Karpas-422 (cell line): Measurements from ENCODE around the gene ZBTB24. TPM values are rescaled to one million over a fixed set of nuclear protein-coding genes. Genes with fewer than 3 reads are reported as not detected.

Experiments
- DNase-seq: peaks from one replicate; pipeline ENCODE4 v3.0.0-alpha.2; 2015
- H2AFZ ChIP-seq: fragments of 200-600 bp; sonication (generic); 2 replicates; pipeline ENCODE4 v1.6.1; 2014; ENCODE audit warnings: antibody characterized with exemption, low read length, mixed read lengths
- H3K27ac ChIP-seq: fragments of 200-600 bp; sonication (generic); 2 replicates; pipeline ENCODE4 v1.5.1; 2014; ENCODE audit warnings: mild to moderate bottlenecking, low read length, moderate library complexity
- H3K27me3 ChIP-seq: fragments of 200-600 bp; sonication (generic); 2 replicates; pipeline ENCODE4 v1.6.1; 2014; ENCODE audit warnings: low read length, mixed read lengths
- H3K36me3 ChIP-seq: fragments of 200-600 bp; sonication (generic); 2 replicates; pipeline ENCODE4 v1.6.1; 2014; ENCODE audit warnings: low read length, mixed read lengths; ENCODE audit not compliant: insufficient read depth
- H3K4me1 ChIP-seq: fragments of 200-600 bp; sonication (generic); 2 replicates; pipeline ENCODE4 v1.6.1; 2014; ENCODE audit warnings: mild to moderate bottlenecking, low read length, mixed read lengths
- H3K4me2 ChIP-seq: fragments of 200-600 bp; sonication (generic); 2 replicates; pipeline ENCODE4 v1.6.1; 2014; ENCODE audit warnings: low read length, low read depth, mild to moderate bottlenecking; ENCODE audit not compliant: poor library complexity, severe bottlenecking
- H3K4me3 ChIP-seq: fragments of 200-600 bp; sonication (generic); 2 replicates; pipeline ENCODE4 v1.5.1; 2014; ENCODE audit warnings: mild to moderate bottlenecking, antibody characterized with exemption, low read length, mixed read lengths
- H3K79me2 ChIP-seq: fragments of 200-600 bp; sonication (generic); 2 replicates; pipeline ENCODE4 v1.6.1; 2014; ENCODE audit warnings: mild to moderate bottlenecking, low read length, mixed read lengths
- H3K9ac ChIP-seq: fragments of 200-600 bp; sonication (generic); 2 replicates; pipeline ENCODE4 v1.6.0; 2014; ENCODE audit warnings: low read length
- H3K9me2 ChIP-seq: fragments of 200-600 bp; sonication (generic), shearing (Covaris generic); replicated peaks from 2 replicates; pipeline ENCODE4 v1.6.0; 2014; ENCODE audit warnings: mild to moderate bottlenecking, low read length, moderate library complexity; ENCODE audit not compliant: insufficient read depth
- H3K9me3 ChIP-seq: fragments of 300-700, 200-600 bp; sonication (generic); 2 replicates; pipeline ENCODE4 v1.6.1; 2014; ENCODE audit warnings: low read length, mixed read lengths
- H4K20me1 ChIP-seq: fragments of 200-600 bp; sonication (generic); 2 replicates; pipeline ENCODE4 v1.6.1; 2014; ENCODE audit warnings: mild to moderate bottlenecking, antibody characterized with exemption, low read length, low read depth; ENCODE audit not compliant: insufficient read depth
- total RNA-seq: library from RNA; depleted of rRNA; stranded (reverse); fragments of >200 nt; shearing (Covaris generic); gene quantifications from 2 replicates; pipeline ENCODE4 v1.2.3, GENCODE V29; 2014; ENCODE audit warnings: low replicate concordance; rRNA removed

Gene ZBTB24
- total RNA-seq, 1 experiment from 2014 or later: 18.5 TPM

DNA sequence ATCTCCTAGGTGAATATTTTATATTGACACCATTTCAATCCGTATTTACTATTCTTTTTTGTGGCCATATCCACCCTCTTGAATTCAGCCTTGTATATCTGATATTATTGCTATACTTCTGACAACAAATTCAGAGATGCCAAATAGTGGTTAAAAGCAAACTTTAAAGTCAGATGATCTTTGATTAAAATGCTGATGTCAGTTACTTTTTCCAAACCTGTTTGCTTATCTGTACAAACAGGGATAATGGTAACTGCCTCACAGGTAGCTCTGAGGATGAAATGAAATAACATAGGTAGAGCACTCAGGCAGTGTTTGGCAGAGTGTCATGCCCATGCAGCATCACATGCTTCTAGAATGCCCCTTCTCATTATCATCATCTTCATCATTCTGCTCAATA, 61.8 kb downstream of the ZBTB24 start:
- Histone ChIP-seq H3K9ac (no peak overlapping the region), H3K9me3 (no peaks in the 10 kb centered on the region), H3K79me2 (no peaks in the 10 kb centered on the region), H4K20me1 (no peaks in the 10 kb centered on the region), H3K36me3 (no peaks in the 10 kb centered on the region), H3K27ac (no peak overlapping the region), H3K9me2 (no peaks in the 10 kb centered on the region), H3K27me3 (no peaks in the 10 kb centered on the region), H3K4me3 (no peak overlapping the region), H3K4me2 (no peak overlapping the region), H3K4me1 (no peaks in the 10 kb centered on the region), H2AFZ (no peak overlapping the region)
- DNase-seq: no peak

DNA sequence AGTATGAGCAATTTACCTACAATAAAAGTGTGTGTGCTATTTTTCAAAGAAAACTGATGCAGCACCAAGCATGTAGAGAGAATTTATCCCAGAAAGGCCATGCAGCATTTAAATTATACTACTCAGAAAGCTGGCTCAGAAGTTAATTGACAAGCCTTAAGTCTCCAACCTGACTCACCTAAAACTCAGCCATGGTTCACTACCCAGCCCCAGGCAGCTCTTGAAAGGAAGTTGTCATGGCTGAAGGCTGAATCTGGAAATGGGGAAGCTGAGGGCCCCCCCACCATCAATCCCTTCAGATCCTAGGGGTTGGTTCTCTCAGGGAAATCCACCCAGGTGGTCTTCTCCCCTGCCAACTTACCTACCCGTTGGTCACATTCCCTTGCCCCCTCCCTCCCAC, 62.3 kb downstream of the ZBTB24 start:
- H3K4me2 ChIP-seq: no peak overlapping the region
- DNase-seq: no peak
- H3K4me3 ChIP-seq: no peak overlapping the region

DNA sequence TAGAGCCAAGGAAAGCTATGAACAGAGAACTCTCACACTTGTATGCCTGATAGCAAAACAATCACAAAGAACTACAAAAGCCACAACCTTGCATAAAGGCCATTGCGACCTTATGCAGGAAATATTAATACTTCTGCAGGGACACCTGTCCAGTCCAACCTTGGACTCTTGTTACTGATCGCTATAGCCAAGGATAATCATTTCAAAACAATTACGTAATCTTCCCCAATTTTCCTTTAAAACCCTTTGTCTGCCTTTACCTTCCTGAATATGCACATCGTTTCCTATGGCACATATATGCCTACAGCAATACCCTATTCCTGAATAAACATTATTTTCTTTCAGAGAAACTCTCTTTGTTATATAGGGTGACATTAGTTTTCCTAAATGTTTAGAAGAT, 65.4 kb downstream of the ZBTB24 start:
- Histone ChIP-seq H3K36me3 (no peaks in the 10 kb centered on the region), H3K4me2 (no peak overlapping the region), H3K27ac (no peak overlapping the region), H3K27me3 (no peaks in the 10 kb centered on the region), H3K9me2 (no peaks in the 10 kb centered on the region), H3K9me3 (no peaks in the 10 kb centered on the region), H4K20me1 (no peaks in the 10 kb centered on the region), H3K79me2 (no peaks in the 10 kb centered on the region), H3K4me1 (no peaks in the 10 kb centered on the region), H3K4me3 (no peak overlapping the region), H3K9ac (no peak overlapping the region), H2AFZ (no peak overlapping the region)
- DNase-seq: no peak

More for the DNA sequence above, 62.3 kb downstream of the ZBTB24 start:
- H3K27me3 ChIP-seq: no peaks in the 10 kb centered on the region
- no peak overlapping the region for H2AFZ ChIP-seq
- H3K9me3 ChIP-seq: no peaks in the 10 kb centered on the region
- H3K36me3 ChIP-seq: no peaks in the 10 kb centered on the region
- H3K9me2 ChIP-seq: no peaks in the 10 kb centered on the region
- H3K27ac ChIP-seq: no peak overlapping the region
- no peaks in the 10 kb centered on the region for H3K79me2 ChIP-seq
- H3K4me1 ChIP-seq: no peaks in the 10 kb centered on the region
- H3K9ac ChIP-seq: no peak overlapping the region
- no peaks in the 10 kb centered on the region for H4K20me1 ChIP-seq

Other genes starting within 250 kb of the ZBTB24 start
- 83.0 and 175 TPM in 2 replicates for gene CD164, start 100.8 kb downstream of the ZBTB24 start, total RNA-seq
- 0.54 TPM in 1 of 2 replicates, not detected in the other for gene PPIL6, start 42.6 kb downstream of the ZBTB24 start, total RNA-seq
- gene SMPD2, start 42.5 kb downstream of the ZBTB24 start, total RNA-seq: 14.1 and 19.4 TPM in 2 replicates
- gene MICAL1, start 27.4 kb downstream of the ZBTB24 start, total RNA-seq: 59.4 and 71.6 TPM in 2 replicates
- gene AK9, start 208.0 kb upstream of the ZBTB24 start, total RNA-seq: 1.5 and 2.9 TPM in 2 replicates
- 9.6 and 14.8 TPM in 2 replicates for gene FIG4, start 208.1 kb upstream of the ZBTB24 start, total RNA-seq